Activated CD8-positive, alpha-beta T cell treated with anti-CD3 and anti-CD28 coated beads, Interleukin-2, amount 10 ng/mL, durations not matched to agents 7 days and 5 days (primary cell): Measurements from ENCODE around the gene RGS6. TPM values are rescaled to one million over a fixed set of nuclear protein-coding genes. Genes with fewer than 3 reads are reported as not detected.

Experiments
- ATAC-seq: fragments of 150-1000 bp; cut with Tn5 transposase; one replicate; pipeline ENCODE4 v1.10.0; 2021; ENCODE audit warnings: moderate library complexity
- CTCF ChIA-PET: fragments of 350-600 bp; sonication (Branson Sonifier 250); formaldehyde crosslinking; loops from one replicate; lab custom pipeline; 2021; ENCODE audit warnings: antibody characterized with exemption; lab: Charles Lee
- POLR2A ChIA-PET: fragments of 350-600 bp; sonication (Branson Sonifier 250); formaldehyde crosslinking; loops from one replicate; lab custom pipeline; 2021; ENCODE audit warnings: antibody characterized with exemption; lab: Charles Lee
- DNase-seq: peaks from one replicate; pipeline ENCODE4 v3.0.0-alpha.2; 2020
- H3K27ac Mint-ChIP-seq: one replicate; pipeline ENCODE4 v1.8.0; 2021; ENCODE audit warnings: mild to moderate bottlenecking, mixed read lengths
- H3K27me3 Mint-ChIP-seq: one replicate; pipeline ENCODE4 v1.8.0; 2021; ENCODE audit warnings: low read depth, mixed read lengths
- H3K36me3 Mint-ChIP-seq: one replicate; pipeline ENCODE4 v1.8.0; 2021; ENCODE audit warnings: low read depth, mixed read lengths
- H3K4me1 Mint-ChIP-seq: one replicate; pipeline ENCODE4 v1.8.0; 2021; ENCODE audit warnings: low read depth, mixed read lengths
- H3K4me3 Mint-ChIP-seq: one replicate; pipeline ENCODE4 v1.8.0; 2021; ENCODE audit warnings: mild to moderate bottlenecking, mixed read lengths
- H3K9me3 Mint-ChIP-seq: one replicate; pipeline ENCODE4 v1.8.0; 2022; ENCODE audit warnings: mixed read lengths; ENCODE audit not compliant: insufficient read depth
- total RNA-seq, 2 experiments: library from RNA; stranded (reverse); gene quantifications; one replicate each; pipeline ENCODE4 v1.2.3, GENCODE V29; 2021

RGS6 gene
- total RNA-seq, 2 experiments from 2014 or later = 0.16 to 0.47 TPM

- ATAC-seq = no peak
- Mint-ChIP-seq H3K4me1 (peaks cover 93% of the 10 kb centered on the region), H3K4me3 (no peak overlapping the region), H3K36me3 (peaks cover 30% of the 10 kb centered on the region), H3K9me3 (peaks cover 14% of the 10 kb centered on the region), H3K27me3 (no peaks in the 10 kb centered on the region), H3K27ac (no peak overlapping the region)
- CTCF ChIA-PET = interaction anchor here (1.1 to 10.1 kb wide), 4 partner anchors 10 to 39 kb away, joined by 3 to 98 read pairs (median 36); no protein-coding TSS in a partner anchor
- DNase-seq = no peak
- POLR2A ChIA-PET = interaction anchor here (4.1 kb wide), 1 partner anchor 39 kb away, joined by 34 read pairs; no protein-coding TSS in a partner anchor
Measured at GRCh38 chr14:72478471-72478893, 546.3 kb downstream of the RGS6 start.

GRCh38 chr14:72479461-72479931, 547.3 kb downstream of the RGS6 start:
- Mint-ChIP-seq H3K36me3 (peaks cover 35% of the 10 kb centered on the region), H3K4me3 (no peak overlapping the region), H3K9me3 (peaks cover 18% of the 10 kb centered on the region), H3K27me3 (no peaks in the 10 kb centered on the region), H3K4me1 (peaks cover 91% of the 10 kb centered on the region), H3K27ac (peak overlapping the region; percentile 51)
- CTCF ChIA-PET = interaction anchor here (0.8 to 10.1 kb wide), 5 partner anchors 28 to 56 kb away, joined by 3 to 98 read pairs (median 3); no protein-coding TSS in a partner anchor
- ATAC-seq = no peak
- DNase-seq = no peak
- POLR2A ChIA-PET = interaction anchor here (4.1 kb wide), 1 partner anchor 40 kb away, joined by 34 read pairs; no protein-coding TSS in a partner anchor

GRCh38 chr14:72480464-72481243, 548.4 kb downstream of the RGS6 start:
- ChIA-PET POLR2A (no interaction called here), CTCF (interaction anchor here (5.5 to 10.1 kb wide), 2 partner anchors 34 to 41 kb away, joined by 67 to 98 read pairs; no protein-coding TSS in a partner anchor)
- no peak for ATAC-seq
- Mint-ChIP-seq H3K27ac (peak overlapping the region; percentile 91), H3K36me3 (peaks cover 38% of the 10 kb centered on the region), H3K9me3 (peaks cover 24% of the 10 kb centered on the region), H3K4me1 (peaks cover 80% of the 10 kb centered on the region), H3K4me3 (peak overlapping the region; percentile 44), H3K27me3 (no peaks in the 10 kb centered on the region)
- no peak for DNase-seq

- H3K4me1 Mint-ChIP-seq = peaks cover 54% of the 10 kb centered on the region
- no peak for DNase-seq
- no peak for ATAC-seq
- H3K36me3 Mint-ChIP-seq = peaks cover 51% of the 10 kb centered on the region
- peaks cover 7% of the 10 kb centered on the region for H3K27me3 Mint-ChIP-seq
- ChIA-PET POLR2A (no interaction called here), CTCF (no interaction called here)
- H3K4me3 Mint-ChIP-seq = no peak overlapping the region
- no peak overlapping the region for H3K27ac Mint-ChIP-seq
- peaks cover 40% of the 10 kb centered on the region for H3K9me3 Mint-ChIP-seq
Measured at GRCh38 chr14:72483311-72483710, 551.1 kb downstream of the RGS6 start.

GRCh38 chr14:72485695-72486094, 553.5 kb downstream of the RGS6 start:
- Mint-ChIP-seq H3K9me3 (peaks cover 52% of the 10 kb centered on the region), H3K27ac (no peak overlapping the region)

GRCh38 chr14:72488514-72488913, 556.3 kb downstream of the RGS6 start:
- H3K4me1 Mint-ChIP-seq = peaks cover 6% of the 10 kb centered on the region
- ATAC-seq = no peak
- H3K36me3 Mint-ChIP-seq = peaks cover 46% of the 10 kb centered on the region
- no peak overlapping the region for H3K4me3 Mint-ChIP-seq
- H3K9me3 Mint-ChIP-seq = peaks cover 47% of the 10 kb centered on the region
- DNase-seq = no peak
- CTCF ChIA-PET = interaction anchor here (0.7 to 1.3 kb wide), 2 partner anchors 10 to 53 kb away, joined by 3 to 5 read pairs; no protein-coding TSS in a partner anchor
- peaks cover 10% of the 10 kb centered on the region for H3K27me3 Mint-ChIP-seq
- H3K27ac Mint-ChIP-seq = no peak overlapping the region
- POLR2A ChIA-PET = no interaction called here

More at GRCh38 chr14:72485695-72486094, 553.5 kb downstream of the RGS6 start:
- no peak for DNase-seq
- no peak for ATAC-seq
- POLR2A ChIA-PET = no interaction called here
- Mint-ChIP-seq H3K4me1 (peaks cover 30% of the 10 kb centered on the region), H3K27me3 (peaks cover 9% of the 10 kb centered on the region), H3K36me3 (peaks cover 59% of the 10 kb centered on the region), H3K4me3 (no peak overlapping the region)
- CTCF ChIA-PET = no interaction called here

- Mint-ChIP-seq H3K27ac (no peak overlapping the region), H3K36me3 (peaks cover 38% of the 10 kb centered on the region), H3K4me3 (no peak overlapping the region), H3K27me3 (peaks cover 35% of the 10 kb centered on the region), H3K4me1 (peaks cover 2% of the 10 kb centered on the region), H3K9me3 (peaks cover 45% of the 10 kb centered on the region)
- DNase-seq (no peak), ATAC-seq (no peak)
- ChIA-PET POLR2A (no interaction called here), CTCF (interaction anchor here (1.0 kb wide), 1 partner anchor 21 kb away, joined by 3 read pairs; no protein-coding TSS in a partner anchor)
Measured at GRCh38 chr14:72492196-72492595, 560.0 kb downstream of the RGS6 start.

GRCh38 chr14:72495668-72496067, 563.4 kb downstream of the RGS6 start:
- no peak overlapping the region for H3K27ac Mint-ChIP-seq
- peaks cover 39% of the 10 kb centered on the region for H3K27me3 Mint-ChIP-seq
- H3K4me3 Mint-ChIP-seq = no peak overlapping the region
- peaks cover 2% of the 10 kb centered on the region for H3K4me1 Mint-ChIP-seq
- H3K9me3 Mint-ChIP-seq = peaks cover 28% of the 10 kb centered on the region
- no peak for DNase-seq
- no peak for ATAC-seq
- H3K36me3 Mint-ChIP-seq = peaks cover 24% of the 10 kb centered on the region
- POLR2A ChIA-PET = no interaction called here
- CTCF ChIA-PET = interaction anchor here (0.8 to 0.9 kb wide), 3 partner anchors 20 to 452 kb away, joined by 3 read pairs; no protein-coding TSS in a partner anchor

- Mint-ChIP-seq H3K4me1 (peaks cover 2% of the 10 kb centered on the region), H3K27ac (no peak overlapping the region), H3K9me3 (peaks cover 20% of the 10 kb centered on the region), H3K4me3 (no peak overlapping the region), H3K27me3 (peaks cover 40% of the 10 kb centered on the region), H3K36me3 (peaks cover 21% of the 10 kb centered on the region)
- ChIA-PET POLR2A (no interaction called here), CTCF (interaction anchor here (2.3 kb wide), 1 partner anchor 15 kb away, joined by 12 read pairs; no protein-coding TSS in a partner anchor)
- ATAC-seq (no peak), DNase-seq (no peak)
Measured at GRCh38 chr14:72498646-72499045, 566.4 kb downstream of the RGS6 start.

GRCh38 chr14:72499746-72500145, 567.5 kb downstream of the RGS6 start:
- H3K36me3 Mint-ChIP-seq = peaks cover 13% of the 10 kb centered on the region
- ChIA-PET CTCF (interaction anchor here (1.1 kb wide), 1 partner anchor 10 kb away, joined by 3 read pairs; no protein-coding TSS in a partner anchor), POLR2A (interaction anchor here (0.6 kb wide), 1 partner anchor 37 kb away, joined by 3 read pairs; no protein-coding TSS in a partner anchor)
- H3K4me1 Mint-ChIP-seq = peaks cover 2% of the 10 kb centered on the region
- no peak for DNase-seq
- no peak for ATAC-seq
- H3K27me3 Mint-ChIP-seq = peaks cover 36% of the 10 kb centered on the region
- no peak overlapping the region for H3K4me3 Mint-ChIP-seq
- H3K27ac Mint-ChIP-seq = no peak overlapping the region
- H3K9me3 Mint-ChIP-seq = peaks cover 11% of the 10 kb centered on the region

- Mint-ChIP-seq H3K4me3 (no peak overlapping the region), H3K36me3 (peaks cover 10% of the 10 kb centered on the region), H3K4me1 (peaks cover 2% of the 10 kb centered on the region), H3K27ac (no peak overlapping the region), H3K27me3 (peaks cover 33% of the 10 kb centered on the region), H3K9me3 (peaks cover 5% of the 10 kb centered on the region)
- ATAC-seq = no peak
- POLR2A ChIA-PET = no interaction called here
- CTCF ChIA-PET = interaction anchor here (1.1 kb wide), 1 partner anchor 10 kb away, joined by 3 read pairs; no protein-coding TSS in a partner anchor
- DNase-seq = no peak
Measured at GRCh38 chr14:72500234-72500838, 568.1 kb downstream of the RGS6 start.
